BE2C (cell line): ENCODE data around the gene ALDOA.

Experiments used
- DNase-seq: peaks from one replicate; pipeline ENCODE4 v3.0.0-alpha.2; 2020
- H3K27me3 ChIP-seq: fragments of 250-450 bp; sonication (Bioruptor Pico); 2 replicates; pipeline ENCODE4 v1.5.1; 2020; ENCODE audit warnings: mild to moderate bottlenecking
- H3K36me3 ChIP-seq: fragments of 250-450 bp; sonication (Bioruptor Pico); 2 replicates; pipeline ENCODE4 v1.5.1; 2020; ENCODE audit warnings: mild to moderate bottlenecking
- H3K4me1 ChIP-seq: fragments of 250-450 bp; sonication (Bioruptor Pico); 2 replicates; pipeline ENCODE4 v1.5.1; 2020
- H3K4me3 ChIP-seq: 2 replicates; pipeline ENCODE4 v1.5.1; 2011; ENCODE audit warnings: low read depth, low read length
- H3K9me3 ChIP-seq: fragments of 250-450 bp; sonication (Bioruptor Pico); 2 replicates; pipeline ENCODE4 v1.5.1; 2020
- TF ChIP-seq, protein P1 (sequence below): IDR thresholded peaks from 2 replicates; pipeline ENCODE4 v1.5.1; 2012; ENCODE audit warnings: mild to moderate bottlenecking, low read depth, low read length

The ALDOA gene

DNA sequence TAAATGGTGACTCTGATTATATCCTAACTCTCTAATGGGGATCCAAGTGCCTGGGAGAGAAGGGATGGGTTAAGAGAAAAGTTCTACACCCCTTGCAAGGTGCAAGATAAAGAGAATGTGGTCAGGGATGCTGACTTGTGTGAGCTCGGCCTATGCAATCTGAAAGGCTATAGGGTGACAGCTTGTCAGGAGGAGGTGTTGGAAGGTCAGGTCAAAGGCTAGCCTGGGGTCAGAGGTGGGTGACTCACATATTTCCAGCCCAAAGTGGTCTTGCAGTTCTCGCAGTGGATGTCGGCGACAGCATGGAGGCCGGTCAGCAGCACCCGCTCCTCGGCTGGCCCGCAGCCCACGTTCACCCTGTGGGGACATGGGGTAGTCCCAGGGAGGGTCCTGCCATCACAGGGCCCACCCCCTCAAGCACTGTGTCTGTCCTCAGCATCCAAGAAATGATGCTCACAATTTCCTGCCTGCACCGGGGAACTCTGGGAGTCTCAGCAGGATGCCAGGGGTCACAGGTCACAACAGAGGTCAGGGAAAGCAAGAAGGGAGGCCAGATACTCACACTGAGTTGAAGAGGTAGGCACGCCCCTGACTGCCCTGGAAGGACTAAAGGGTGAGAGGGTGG, 29.1 kb downstream of the ALDOA start:
- TF ChIP-seq, protein P1, sequence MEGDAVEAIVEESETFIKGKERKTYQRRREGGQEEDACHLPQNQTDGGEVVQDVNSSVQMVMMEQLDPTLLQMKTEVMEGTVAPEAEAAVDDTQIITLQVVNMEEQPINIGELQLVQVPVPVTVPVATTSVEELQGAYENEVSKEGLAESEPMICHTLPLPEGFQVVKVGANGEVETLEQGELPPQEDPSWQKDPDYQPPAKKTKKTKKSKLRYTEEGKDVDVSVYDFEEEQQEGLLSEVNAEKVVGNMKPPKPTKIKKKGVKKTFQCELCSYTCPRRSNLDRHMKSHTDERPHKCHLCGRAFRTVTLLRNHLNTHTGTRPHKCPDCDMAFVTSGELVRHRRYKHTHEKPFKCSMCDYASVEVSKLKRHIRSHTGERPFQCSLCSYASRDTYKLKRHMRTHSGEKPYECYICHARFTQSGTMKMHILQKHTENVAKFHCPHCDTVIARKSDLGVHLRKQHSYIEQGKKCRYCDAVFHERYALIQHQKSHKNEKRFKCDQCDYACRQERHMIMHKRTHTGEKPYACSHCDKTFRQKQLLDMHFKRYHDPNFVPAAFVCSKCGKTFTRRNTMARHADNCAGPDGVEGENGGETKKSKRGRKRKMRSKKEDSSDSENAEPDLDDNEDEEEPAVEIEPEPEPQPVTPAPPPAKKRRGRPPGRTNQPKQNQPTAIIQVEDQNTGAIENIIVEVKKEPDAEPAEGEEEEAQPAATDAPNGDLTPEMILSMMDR: no peak
- H3K9me3 ChIP-seq: peaks cover 8% of the 10 kb centered on the region; the same call in 1 of the 2 replicates
- no peak overlapping the region for H3K4me3 ChIP-seq
- no peaks in the 10 kb centered on the region for H3K27me3 ChIP-seq
- H3K36me3 ChIP-seq: no peaks in the 10 kb centered on the region
- DNase-seq: no peak
- H3K4me1 ChIP-seq: peaks cover 9% of the 10 kb centered on the region

DNA sequence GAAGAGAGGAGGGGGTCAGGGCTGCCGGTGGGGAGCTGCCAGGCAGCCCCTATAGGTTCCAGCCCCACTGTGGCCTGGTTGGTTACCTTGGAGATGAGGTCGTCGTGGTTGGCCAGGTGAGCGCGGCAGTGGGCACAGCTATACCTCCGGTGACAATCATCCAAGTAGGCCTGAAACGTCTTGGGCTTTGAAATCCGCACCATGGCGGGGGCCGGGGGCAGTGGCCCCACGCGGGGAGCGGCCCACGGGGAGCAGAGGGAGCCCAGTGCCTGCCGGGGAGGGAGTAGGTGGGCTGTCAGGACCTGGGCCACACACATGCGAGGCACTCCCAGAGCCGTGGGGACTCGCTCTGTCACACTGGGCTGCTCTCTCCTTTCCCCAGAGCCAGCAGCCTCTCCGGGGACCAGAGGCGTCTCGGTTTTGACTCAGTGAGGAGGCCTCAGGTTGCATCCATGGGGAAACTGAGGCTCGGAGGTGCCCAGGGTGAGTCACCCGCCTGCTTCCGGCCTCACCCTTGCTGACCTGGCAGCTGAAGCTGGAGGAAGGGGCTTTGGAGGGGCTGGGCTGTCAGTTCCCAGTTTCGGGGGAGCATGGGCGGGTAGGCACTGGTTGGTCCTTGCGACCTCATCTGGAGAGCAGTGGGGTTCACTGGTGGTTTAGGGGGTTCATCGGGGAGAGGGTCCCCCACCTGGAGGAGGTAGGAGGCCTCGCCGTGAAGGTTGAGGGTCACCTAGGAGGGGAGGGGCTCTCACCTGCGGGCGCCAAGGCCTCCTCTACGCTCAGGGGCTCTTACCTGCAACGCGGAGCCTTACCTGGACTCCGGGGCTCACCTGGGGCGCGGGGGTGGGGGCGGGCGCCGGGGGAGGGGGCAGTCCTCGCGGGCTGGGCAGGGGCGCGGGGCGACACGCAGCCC, 29.9 kb downstream of the ALDOA start:
- H3K4me3 ChIP-seq: peak overlapping the region; percentile 41
- DNase-seq: no peak
- TF ChIP-seq, protein P1: no peak
- H3K36me3 ChIP-seq: no peaks in the 10 kb centered on the region
- H3K27me3 ChIP-seq: no peaks in the 10 kb centered on the region
- H3K4me1 ChIP-seq: peaks cover 9% of the 10 kb centered on the region
- peaks cover 8% of the 10 kb centered on the region; the same call in 1 of the 2 replicates for H3K9me3 ChIP-seq

DNA sequence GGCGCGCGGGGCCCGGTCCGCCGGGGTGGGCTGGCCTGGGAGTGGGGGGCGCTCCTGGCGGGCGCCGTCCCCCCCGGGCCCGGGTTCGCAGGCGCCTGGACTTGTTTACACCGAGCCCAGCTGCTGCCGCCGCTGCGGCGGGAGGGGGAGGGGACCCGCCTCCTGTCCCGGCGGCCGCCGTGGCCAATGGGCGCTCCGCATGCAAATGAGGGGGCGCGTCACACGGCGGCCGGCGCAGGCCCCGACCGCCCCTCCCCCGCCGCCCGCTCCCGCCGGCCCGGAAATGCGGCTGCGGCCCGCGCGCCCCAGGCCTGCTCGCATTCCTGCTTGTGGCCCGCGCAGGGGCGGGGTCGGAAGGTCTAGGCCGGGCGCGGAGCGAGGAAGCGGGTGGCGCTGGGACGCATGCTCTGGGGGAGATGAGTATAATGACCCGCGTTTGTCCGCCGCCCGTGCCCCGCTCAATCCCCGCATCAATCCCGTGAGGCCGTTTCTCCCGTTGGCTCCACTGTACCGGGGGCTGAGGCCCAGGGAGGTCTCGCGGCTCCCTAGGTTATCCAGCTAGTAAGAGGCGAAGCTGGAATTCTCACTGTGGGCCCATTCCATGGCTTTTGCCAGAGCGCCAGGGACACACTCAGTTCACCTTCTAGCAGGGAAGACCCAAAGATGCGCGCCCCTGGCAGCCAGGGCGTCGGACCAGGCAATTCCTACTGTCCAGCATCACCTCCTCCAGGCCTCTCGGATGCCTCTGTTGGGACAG, 30.7 kb downstream of the ALDOA start, which contains the start of gene YPEL3:
Gene YPEL3, minus strand, starts transcription at position 109 of the 757 bp plus-strand sequence. CDS start 731 bp downstream, outside the sequence.
- no peaks in the 10 kb centered on the region for H3K36me3 ChIP-seq
- peak; percentile 97 for DNase-seq
- TF ChIP-seq, protein P1: no peak
- peak within 1 kb of the TSS; percentile 50 for H3K4me3 ChIP-seq
- peaks cover 9% of the 10 kb centered on the region for H3K4me1 ChIP-seq
- H3K9me3 ChIP-seq: peaks cover 8% of the 10 kb centered on the region; the same call in 1 of the 2 replicates
- no peaks in the 10 kb centered on the region for H3K27me3 ChIP-seq

DNA sequence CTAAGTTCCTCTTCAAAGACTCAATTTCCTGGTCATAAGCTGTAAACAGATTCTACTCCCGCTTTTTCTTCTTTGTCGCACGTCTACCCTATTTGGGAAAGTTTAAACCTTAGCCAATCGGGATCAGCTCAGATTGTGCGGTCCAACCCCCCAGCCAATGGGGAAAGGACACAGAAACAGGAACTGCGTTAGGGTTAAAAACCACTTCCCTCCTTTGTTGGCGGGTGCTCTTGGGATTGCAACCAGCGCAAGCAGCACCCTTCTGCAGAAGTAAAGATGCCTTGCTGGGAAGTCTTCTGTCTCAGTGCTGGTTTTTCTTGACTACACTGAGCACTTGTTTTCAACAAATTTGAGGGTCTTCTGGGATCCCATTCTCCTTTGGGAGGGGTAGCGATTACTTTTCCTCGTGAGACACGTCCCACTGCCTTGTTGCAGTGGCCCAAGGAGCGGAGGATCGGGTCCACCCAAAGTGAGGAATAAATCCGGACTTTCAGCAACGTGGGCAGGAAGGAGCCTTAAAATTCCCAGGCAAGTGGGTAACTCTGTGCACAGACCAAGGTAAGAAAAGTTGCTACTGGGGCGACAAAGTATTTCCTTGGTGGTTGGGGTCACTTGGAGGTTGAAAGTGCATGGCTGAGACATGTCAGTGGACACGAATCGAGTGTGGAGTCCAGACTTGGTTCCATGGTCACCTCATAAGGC, 31.5 kb downstream of the ALDOA start:
- Histone ChIP-seq H3K4me3 (peak overlapping the region; percentile 50), H3K9me3 (peaks cover 8% of the 10 kb centered on the region; the same call in 1 of the 2 replicates)

DNA sequence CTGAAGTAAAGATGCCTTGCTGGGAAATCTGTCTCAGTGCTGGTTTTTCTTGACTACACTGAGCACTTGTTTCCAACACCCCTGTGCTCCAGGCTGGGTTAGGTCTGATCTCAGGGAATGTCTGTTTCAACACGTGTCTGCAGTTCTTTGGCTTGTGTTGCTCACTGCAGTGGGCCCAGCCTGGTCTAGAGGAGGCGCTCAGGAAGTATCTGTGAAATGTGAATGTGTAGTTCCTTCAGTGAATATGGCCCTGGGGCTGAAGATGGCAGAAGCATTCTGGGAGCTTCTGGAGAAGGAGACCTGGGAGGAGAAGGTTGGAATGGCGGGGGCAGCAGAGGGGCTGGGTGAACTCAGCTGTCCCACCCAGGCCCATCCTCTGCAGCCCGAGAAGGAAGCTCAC, 38.5 kb downstream of the ALDOA start:
- Histone ChIP-seq H3K27me3 (no peaks in the 10 kb centered on the region), H3K36me3 (no peaks in the 10 kb centered on the region), H3K4me1 (no peaks in the 10 kb centered on the region), H3K4me3 (no peak overlapping the region), H3K9me3 (no peaks in the 10 kb centered on the region)
- TF ChIP-seq, protein P1: no peak
- no peak for DNase-seq

More for the DNA sequence above, 31.5 kb downstream of the ALDOA start:
- Histone ChIP-seq H3K4me1 (peaks cover 9% of the 10 kb centered on the region), H3K27me3 (no peaks in the 10 kb centered on the region), H3K36me3 (no peaks in the 10 kb centered on the region)
- no peak for DNase-seq
- TF ChIP-seq, protein P1: no peak
